Measurements from ENCODE around the gene ZDHHC21. TPM values are rescaled to one million over a fixed set of nuclear protein-coding genes. Genes with fewer than 3 reads are reported as not detected.

Gene ZDHHC21, protein sequence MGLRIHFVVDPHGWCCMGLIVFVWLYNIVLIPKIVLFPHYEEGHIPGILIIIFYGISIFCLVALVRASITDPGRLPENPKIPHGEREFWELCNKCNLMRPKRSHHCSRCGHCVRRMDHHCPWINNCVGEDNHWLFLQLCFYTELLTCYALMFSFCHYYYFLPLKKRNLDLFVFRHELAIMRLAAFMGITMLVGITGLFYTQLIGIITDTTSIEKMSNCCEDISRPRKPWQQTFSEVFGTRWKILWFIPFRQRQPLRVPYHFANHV
- polyA plus RNA-seq: 10 to 100 TPM in 1 of 4 donors, 1 to 10 TPM in 3; 3.2 to 15.4 (median 4.9) TPM
- long read RNA-seq, donor 1, full-length matches to known transcripts: 4 of 4 reads
- long read RNA-seq, donor 1, partial matches to known transcripts: 0 of 4 reads
- long read RNA-seq, donor 1, other reads (novel, unspliced or antisense): 0 of 4 reads
- long read RNA-seq, donor 2, full-length matches to known transcripts: 1 of 1 reads
- long read RNA-seq, donor 2, partial matches to known transcripts: 0 of 1 reads
- long read RNA-seq, donor 2, other reads (novel, unspliced or antisense): 0 of 1 reads
- long read RNA-seq, donor 3: 0 reads
- long read RNA-seq, donor 4: 0 reads
- long read RNA-seq, donor 5: 0 reads
- long read RNA-seq, donor 6, full-length matches to known transcripts: 1 of 1 reads
- long read RNA-seq, donor 6, partial matches to known transcripts: 0 of 1 reads
- long read RNA-seq, donor 6, other reads (novel, unspliced or antisense): 0 of 1 reads
- long read RNA-seq, donor 7, full-length matches to known transcripts: 1 of 1 reads
- long read RNA-seq, donor 7, partial matches to known transcripts: 0 of 1 reads
- long read RNA-seq, donor 7, other reads (novel, unspliced or antisense): 0 of 1 reads
- long read RNA-seq, donor 8: 0 reads
- long read RNA-seq, donor 9, full-length matches to known transcripts: 2 of 2 reads
- long read RNA-seq, donor 9, partial matches to known transcripts: 0 of 2 reads
- long read RNA-seq, donor 9, other reads (novel, unspliced or antisense): 0 of 2 reads
- long read RNA-seq, donor 10, full-length matches to known transcripts: 3 of 3 reads
- long read RNA-seq, donor 10, partial matches to known transcripts: 0 of 3 reads
- long read RNA-seq, donor 10, other reads (novel, unspliced or antisense): 0 of 3 reads

DNA sequence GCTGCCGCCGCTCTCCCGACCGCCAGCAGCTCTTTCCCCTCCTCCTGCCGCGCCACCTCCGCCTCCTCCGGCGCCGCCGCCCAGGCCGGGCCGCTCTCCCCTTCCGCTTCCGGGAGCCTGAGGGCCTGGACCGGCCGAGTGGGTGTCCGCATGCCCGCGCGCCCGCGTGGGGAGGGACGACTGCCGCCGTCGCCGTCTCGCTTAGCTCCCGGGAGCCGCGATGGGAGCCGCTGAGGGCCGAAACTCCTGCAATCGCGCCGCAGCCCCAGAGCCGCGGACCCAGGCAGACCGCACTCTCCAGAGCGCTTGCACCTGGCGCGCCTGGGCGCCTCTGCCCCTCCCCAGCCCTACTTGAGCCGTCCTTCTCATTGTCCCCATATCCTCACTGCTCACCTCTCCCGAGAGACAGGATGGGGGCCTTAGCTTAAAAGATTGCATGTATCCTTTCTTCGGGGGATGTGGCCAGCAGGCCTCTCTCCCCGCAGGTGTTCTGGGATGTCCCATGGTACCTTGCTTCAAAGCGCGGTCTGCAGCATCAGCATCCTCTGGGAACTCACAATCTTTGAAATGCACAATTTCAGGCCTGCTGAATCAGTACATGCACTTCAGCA is at the start of gene ZDHHC21:
ZDHHC21 (minus strand) TSS at position 182 of the 611 bp plus-strand sequence. CDS start 19,092 bp downstream, outside the sequence.
- Histone ChIP-seq H3K4me3 (ENCODE audit: low read depth in 1 of 3, low read length in 3 of 3) (peak within 1 kb of the TSS; percentile 66 to 98 (median 79)), H3K27me3 (ENCODE audit: control insufficient read depth in 3 of 3, insufficient read depth in 3 of 3, low read length in 3 of 3) (no peaks in the 10 kb centered on the region), H3K27ac (ENCODE audit: low read depth in 1 of 3, low read length in 2 of 3) (peak within 1 kb of the TSS; percentile 47 to 75 (median 60)), H3K36me3 (ENCODE audit: control insufficient read depth in 3 of 3, insufficient read depth in 2 of 3, low read depth in 1 of 3, low read length in 3 of 3) (peaks cover 0 to 8% (median 6%) of the 10 kb centered on the region in 3 donors), H3K4me1 (ENCODE audit: control insufficient read depth in 3 of 3, insufficient read depth in 2 of 3, low read depth in 1 of 3, low read length in 2 of 3) (peaks cover 0 to 8% (median 3%) of the 10 kb centered on the region in 3 donors), H3K9me3 (ENCODE audit: control insufficient read depth in 2 of 2, insufficient read depth in 1 of 2, low read depth in 1 of 2, low read length in 1 of 2) (no peaks in the 10 kb centered on the region)
- WGBS, 3 donors: 1 to 2% (median 1%) methylated on average over 30 to 50 of the region's 50 CpGs
- peak; percentile 73 to 85 for DNase-seq
- FAIRE-seq: no peak

GRCh38 chr9:14741369-14741768 is 48.1 kb upstream of the ZDHHC21 start:
- peaks cover 0 to 2% (median 2%) of the 10 kb centered on the region in 3 donors for H3K36me3 ChIP-seq (ENCODE audit: control insufficient read depth in 3 of 3, insufficient read depth in 2 of 3, low read depth in 1 of 3, low read length in 3 of 3)
- H3K27ac ChIP-seq (ENCODE audit: low read depth in 1 of 3, low read length in 2 of 3): no peak overlapping the region
- DNase-seq (no peak), FAIRE-seq (no peak)
- 90 to 92% (median 91%) methylated on average over 3 of the region's 3 CpGs for WGBS, 3 donors
- H3K4me1 ChIP-seq (ENCODE audit: control insufficient read depth in 3 of 3, insufficient read depth in 2 of 3, low read depth in 1 of 3, low read length in 2 of 3): no peaks in the 10 kb centered on the region
- H3K9me3 ChIP-seq (ENCODE audit: control insufficient read depth in 2 of 2, insufficient read depth in 1 of 2, low read depth in 1 of 2, low read length in 1 of 2): no peaks in the 10 kb centered on the region
- H3K4me3 ChIP-seq (ENCODE audit: low read depth in 1 of 3, low read length in 3 of 3): no peak overlapping the region
- H3K27me3 ChIP-seq (ENCODE audit: control insufficient read depth in 3 of 3, insufficient read depth in 3 of 3, low read length in 3 of 3): no peaks in the 10 kb centered on the region

DNA sequence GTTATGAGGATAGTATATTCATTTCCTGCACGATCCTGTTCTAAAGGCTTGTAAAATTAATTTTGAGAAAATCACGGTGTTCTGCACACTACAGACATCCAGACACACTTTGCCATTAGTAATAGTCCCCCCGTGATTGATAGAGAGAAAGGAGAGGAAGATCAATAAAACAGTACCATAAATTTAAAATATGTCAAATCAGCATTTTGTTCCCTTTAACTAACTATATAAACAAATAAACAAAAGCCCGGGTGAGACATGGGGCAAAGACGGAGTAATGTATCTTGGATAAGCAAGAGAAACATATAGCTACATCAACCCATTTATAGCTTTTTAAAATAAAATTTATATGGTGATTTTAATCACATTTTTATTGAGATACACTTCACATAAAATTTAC is 39.9 kb upstream of the ZDHHC21 start:
- Histone ChIP-seq H3K4me3 (ENCODE audit: low read depth in 1 of 3, low read length in 3 of 3) (no peak overlapping the region), H3K9me3 (ENCODE audit: control insufficient read depth in 2 of 2, insufficient read depth in 1 of 2, low read depth in 1 of 2, low read length in 1 of 2) (no peaks in the 10 kb centered on the region), H3K36me3 (ENCODE audit: control insufficient read depth in 3 of 3, insufficient read depth in 2 of 3, low read depth in 1 of 3, low read length in 3 of 3) (peaks cover 0 to 2% (median 2%) of the 10 kb centered on the region in 3 donors), H3K4me1 (ENCODE audit: control insufficient read depth in 3 of 3, insufficient read depth in 2 of 3, low read depth in 1 of 3, low read length in 2 of 3) (no peaks in the 10 kb centered on the region), H3K27ac (ENCODE audit: low read depth in 1 of 3, low read length in 2 of 3) (no peak overlapping the region), H3K27me3 (ENCODE audit: control insufficient read depth in 3 of 3, insufficient read depth in 3 of 3, low read length in 3 of 3) (no peaks in the 10 kb centered on the region)
- 86 to 88% (median 86%) methylated on average over 5 of the region's 5 CpGs for WGBS, 3 donors
- DNase-seq: no peak
- no peak for FAIRE-seq

- Histone ChIP-seq H3K4me3 (ENCODE audit: low read depth in 1 of 3, low read length in 3 of 3) (no peak overlapping the region), H3K27ac (ENCODE audit: low read depth in 1 of 3, low read length in 2 of 3) (no peak overlapping the region), H3K36me3 (ENCODE audit: control insufficient read depth in 3 of 3, insufficient read depth in 2 of 3, low read depth in 1 of 3, low read length in 3 of 3) (peaks cover 0 to 2% (median 0%) of the 10 kb centered on the region in 3 donors), H3K4me1 (ENCODE audit: control insufficient read depth in 3 of 3, insufficient read depth in 2 of 3, low read depth in 1 of 3, low read length in 2 of 3) (no peaks in the 10 kb centered on the region), H3K27me3 (ENCODE audit: control insufficient read depth in 3 of 3, insufficient read depth in 3 of 3, low read length in 3 of 3) (no peaks in the 10 kb centered on the region), H3K9me3 (ENCODE audit: control insufficient read depth in 2 of 2, insufficient read depth in 1 of 2, low read depth in 1 of 2, low read length in 1 of 2) (no peaks in the 10 kb centered on the region)
- no peak for DNase-seq
- WGBS, 3 donors: 97 to 100% (median 97%) methylated on average over 1 of the region's 1 CpG
- FAIRE-seq: no peak
Measured at GRCh38 chr9:14731294-14731981, 38.2 kb upstream of the ZDHHC21 start.

DNA sequence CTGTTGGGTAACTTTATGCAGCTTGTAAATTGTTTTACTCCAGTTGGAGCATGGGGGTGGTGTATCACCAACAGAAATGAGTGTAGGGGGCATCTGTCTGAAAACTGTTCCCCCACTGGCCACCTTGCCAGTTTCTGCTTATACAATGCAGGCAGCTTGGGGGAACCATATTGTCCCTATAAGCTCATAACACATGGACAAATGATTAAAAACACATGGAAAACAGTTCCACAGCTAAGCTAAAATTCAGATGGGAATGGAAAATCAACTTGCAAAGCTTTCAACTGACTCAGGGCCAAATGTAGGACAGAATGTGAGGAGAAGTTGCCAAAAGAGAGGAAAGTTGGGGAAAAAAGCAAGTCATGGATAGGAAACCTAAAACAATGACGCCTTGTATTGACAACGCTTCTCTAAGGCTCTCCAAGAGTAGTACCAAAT is 37.2 kb upstream of the ZDHHC21 start:
- 77 to 100% (median 97%) methylated on average over 2 of the region's 2 CpGs for whole genome bisulfite sequencing, 3 donors
- no peak for DNase-seq
- Histone ChIP-seq H3K4me1 (ENCODE audit: control insufficient read depth in 3 of 3, insufficient read depth in 2 of 3, low read depth in 1 of 3, low read length in 2 of 3) (no peaks in the 10 kb centered on the region), H3K27me3 (ENCODE audit: control insufficient read depth in 3 of 3, insufficient read depth in 3 of 3, low read length in 3 of 3) (peaks cover 0 to 1% (median 0%) of the 10 kb centered on the region in 3 donors), H3K9me3 (ENCODE audit: control insufficient read depth in 2 of 2, insufficient read depth in 1 of 2, low read depth in 1 of 2, low read length in 1 of 2) (no peaks in the 10 kb centered on the region), H3K4me3 (ENCODE audit: low read depth in 1 of 3, low read length in 3 of 3) (no peak overlapping the region), H3K36me3 (ENCODE audit: control insufficient read depth in 3 of 3, insufficient read depth in 2 of 3, low read depth in 1 of 3, low read length in 3 of 3) (no peaks in the 10 kb centered on the region), H3K27ac (ENCODE audit: low read depth in 1 of 3, low read length in 2 of 3) (no peak overlapping the region)
- no peak for FAIRE-seq

GRCh38 chr9:14723301-14723700 is 30.1 kb upstream of the ZDHHC21 start:
- FAIRE-seq (no peak), DNase-seq (no peak)
- Histone ChIP-seq H3K27me3 (ENCODE audit: control insufficient read depth in 3 of 3, insufficient read depth in 3 of 3, low read length in 3 of 3) (peaks cover 0 to 3% (median 1%) of the 10 kb centered on the region in 3 donors), H3K4me3 (ENCODE audit: low read depth in 1 of 3, low read length in 3 of 3) (no peak overlapping the region), H3K27ac (ENCODE audit: low read depth in 1 of 3, low read length in 2 of 3) (no peak overlapping the region), H3K36me3 (ENCODE audit: control insufficient read depth in 3 of 3, insufficient read depth in 2 of 3, low read depth in 1 of 3, low read length in 3 of 3) (no peaks in the 10 kb centered on the region), H3K4me1 (ENCODE audit: control insufficient read depth in 3 of 3, insufficient read depth in 2 of 3, low read depth in 1 of 3, low read length in 2 of 3) (no peaks in the 10 kb centered on the region), H3K9me3 (ENCODE audit: control insufficient read depth in 2 of 2, insufficient read depth in 1 of 2, low read depth in 1 of 2, low read length in 1 of 2) (no peaks in the 10 kb centered on the region)
- WGBS, 3 donors: 37 to 58% (median 52%) methylated on average over 4 of the region's 4 CpGs

DNA sequence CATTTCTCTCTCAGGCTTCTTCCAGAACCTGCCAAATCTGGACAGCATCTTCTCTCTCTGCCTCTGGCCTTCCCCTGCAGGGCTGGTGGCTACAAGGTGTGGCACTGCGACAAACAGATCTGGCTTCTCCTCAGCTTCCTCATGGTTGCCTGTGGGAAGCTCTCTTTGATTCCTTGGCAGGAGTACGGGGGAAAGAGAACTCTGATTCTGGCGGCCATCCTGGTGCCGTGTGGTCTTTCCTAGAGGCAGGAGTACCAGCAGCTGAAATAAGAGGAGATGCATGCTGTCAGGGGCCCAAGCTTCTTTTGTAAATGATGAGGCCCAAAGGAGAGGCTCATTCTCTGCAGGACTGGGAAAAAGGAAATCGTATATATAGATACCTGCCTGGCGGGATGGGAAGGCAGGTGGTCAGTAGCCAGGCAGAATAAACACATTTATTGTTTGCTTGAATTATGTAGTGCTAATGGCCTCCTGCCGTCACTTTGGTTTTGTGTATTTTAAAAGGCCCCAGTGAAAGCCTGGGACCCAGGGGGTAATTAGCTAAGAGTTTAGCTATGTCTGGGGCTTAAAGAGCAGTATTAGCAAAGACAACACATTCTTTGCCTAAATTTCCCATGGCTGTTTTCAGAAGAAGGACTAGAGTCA is 29.3 kb upstream of the ZDHHC21 start, which contains the start of gene CER1:
CER1 (minus strand) TSS at position 343 of the 645 bp plus-strand sequence; CDS start at position 282, 61 bp downstream.
- WGBS, 3 donors: 50 to 69% (median 54%) methylated on average over 7 of the region's 7 CpGs
- no peak within 1 kb of the TSS for H3K27ac ChIP-seq (ENCODE audit: low read depth in 1 of 3, low read length in 2 of 3)
- no peaks in the 10 kb centered on the region for H3K4me1 ChIP-seq (ENCODE audit: control insufficient read depth in 3 of 3, insufficient read depth in 2 of 3, low read depth in 1 of 3, low read length in 2 of 3)
- FAIRE-seq (no peak), DNase-seq (no peak)
- H3K9me3 ChIP-seq (ENCODE audit: control insufficient read depth in 2 of 2, insufficient read depth in 1 of 2, low read depth in 1 of 2, low read length in 1 of 2): no peaks in the 10 kb centered on the region
- H3K4me3 ChIP-seq (ENCODE audit: low read depth in 1 of 3, low read length in 3 of 3): no peak within 1 kb of the TSS
- peaks cover 0 to 3% (median 1%) of the 10 kb centered on the region in 3 donors for H3K27me3 ChIP-seq (ENCODE audit: control insufficient read depth in 3 of 3, insufficient read depth in 3 of 3, low read length in 3 of 3)
- H3K36me3 ChIP-seq (ENCODE audit: control insufficient read depth in 3 of 3, insufficient read depth in 2 of 3, low read depth in 1 of 3, low read length in 3 of 3): no peaks in the 10 kb centered on the region

Measured in small intestine (tissue), 16 donors.